Endothelial cell of umbilical vein (primary cell): ENCODE measurements around the gene CARD14. TPM values are rescaled to one million over a fixed set of nuclear protein-coding genes. Genes with fewer than 3 reads are reported as not detected.
"Not testable (repeated sequence)": the region's sequence is repeated elsewhere in the genome, so short reads cannot be mapped to it uniquely, and the experiment has no call there.

Experiments used
- BruUV-seq: library from RNA; stranded (reverse); fragments of 400-500 nt; replicated peaks from 2 replicates; lab custom pipeline; 2021; lab: Mats Ljungman, UMichigan
- CTCF ChIA-PET: fragments of 300-600, 350-600 bp; sonication (Branson Sonifier 250); formaldehyde crosslinking; loops from one replicate; lab custom pipeline; 2021; ENCODE audit warnings: antibody characterized with exemption, inconsistent platforms; lab: Charles Lee
- POLR2A ChIA-PET: fragments of 300-600, 350-600 bp; sonication (Branson Sonifier 250); formaldehyde crosslinking; loops from one replicate; lab custom pipeline; 2021; ENCODE audit warnings: antibody characterized with exemption, inconsistent platforms; lab: Charles Lee
- DNase-seq: peaks from one replicate; pipeline ENCODE4 v3.0.0-alpha.2; 2011; ENCODE audit warnings: low read depth, low spot score
- FAIRE-seq: peaks from 2 replicates; lab custom pipeline; 2011; peaks lifted over from hg19 to GRCh38; lab: Jason Lieb, UNC
- H2AFZ ChIP-seq: 2 replicates; pipeline ENCODE4 v1.6.0; 2012; ENCODE audit warnings: low read depth, low read length, control low read depth, inconsistent platforms
- H3K27ac ChIP-seq: 2 replicates; pipeline ENCODE4 v1.5.1; 2011; ENCODE audit warnings: low read depth, mild to moderate bottlenecking, control low read depth, low read length, moderate library complexity; ENCODE audit not compliant: insufficient read depth
- H3K27me3 ChIP-seq, 2 experiments: 2 replicates each; pipeline versions ENCODE4 v1.6.0 to v1.6.1; 2011; ENCODE audit warnings: low read length in 2 of 2, mixed read lengths in 1 of 2; ENCODE audit not compliant: control insufficient read depth in 2 of 2, insufficient read depth in 2 of 2
- H3K36me3 ChIP-seq, 2 experiments: 2 replicates in 1 of 2; 3 replicates in 1 of 2; pipeline ENCODE4 v1.5.1; 2011; ENCODE audit warnings: low read length in 2 of 2, mild to moderate bottlenecking in 1 of 2, moderate library complexity in 1 of 2; ENCODE audit not compliant: control insufficient read depth in 2 of 2, insufficient read depth in 2 of 2; ENCODE audit errors: extremely low read depth in 1 of 2
- H3K4me1 ChIP-seq: 3 replicates; pipeline ENCODE4 v1.5.1; 2011; ENCODE audit warnings: mild to moderate bottlenecking, low read length; ENCODE audit not compliant: control insufficient read depth, insufficient read depth; ENCODE audit errors: extremely low read depth
- H3K4me2 ChIP-seq: 2 replicates; pipeline ENCODE4 v1.6.1; 2011; ENCODE audit warnings: low read length, control low read depth, mixed read lengths; ENCODE audit not compliant: insufficient read depth
- H3K4me3 ChIP-seq, 3 experiments: fragments of 200-600 bp in 1 of 3; sonication (generic), shearing (Covaris generic) in 1 of 3; replicated peaks in 1 of 3; 2 replicates each; pipeline ENCODE4 v1.5.1; 2011 to 2016; ENCODE audit warnings: control low read depth in 3 of 3, low read length in 3 of 3, mild to moderate bottlenecking in 2 of 3, inconsistent platforms in 1 of 3, low read depth in 1 of 3, moderate library complexity in 1 of 3; ENCODE audit not compliant: insufficient read depth in 1 of 3
- H3K79me2 ChIP-seq: 2 replicates; pipeline ENCODE4 v1.6.0; 2012; ENCODE audit warnings: low read length, inconsistent platforms; ENCODE audit not compliant: control insufficient read depth, insufficient read depth
- H3K9ac ChIP-seq: replicated peaks from 2 replicates; pipeline ENCODE3; 2011; ENCODE audit warnings: low read length, control low read depth; ENCODE audit not compliant: insufficient read depth; ENCODE audit errors: extremely low read depth
- H3K9me1 ChIP-seq: replicated peaks from 3 replicates; pipeline ENCODE4 v1.6.0; 2011; ENCODE audit warnings: mild to moderate bottlenecking, low read length; ENCODE audit not compliant: control insufficient read depth, insufficient read depth; ENCODE audit errors: extremely low read depth
- H3K9me3 ChIP-seq: replicated peaks from 2 replicates; pipeline ENCODE4 v1.5.1; 2012; ENCODE audit warnings: low read length, inconsistent platforms; ENCODE audit not compliant: control insufficient read depth, insufficient read depth
- H4K20me1 ChIP-seq: replicated peaks from 2 replicates; pipeline ENCODE3; 2011; ENCODE audit warnings: mild to moderate bottlenecking, low read length; ENCODE audit not compliant: control insufficient read depth, insufficient read depth; ENCODE audit errors: extremely low read depth
- JUN ChIP-seq: IDR thresholded peaks from 2 replicates; pipeline ENCODE4 v1.6.1; 2011; ENCODE audit warnings: borderline replicate concordance, low read depth; ENCODE audit not compliant: insufficient read length, insufficient read depth
- MAX ChIP-seq: IDR thresholded peaks from 2 replicates; pipeline ENCODE4 v1.6.1; 2011; ENCODE audit not compliant: insufficient read depth, insufficient read length
- MYC ChIP-seq: IDR thresholded peaks from one replicate; pipeline ENCODE4 v1.6.1; 2011; ENCODE audit warnings: mild to moderate bottlenecking, low read depth, low read length
- dilution Hi-C: fragments of 300-500 bp; cut with MboI; formaldehyde crosslinking; loops from one replicate; pipeline ENCODE4 v1.15.0; 2019; ENCODE audit warnings: low sequenced_read_pairs; ENCODE audit not compliant: extremely low pct_ligation_motif_present
- intact Hi-C: fragments of 100-400 bp; cut with micrococcal nuclease; formaldehyde crosslinking; loops from one replicate; pipeline ENCODE4 v1.10.0; 2022
- polyA plus RNA-seq, 4 experiments: library from polyadenylated mRNA; depleted of rRNA in 3 of 4; stranded (reverse) in 3 of 4; unstranded in 1 of 4; fragments of >200 nt; gene quantifications; 2 replicates each; pipeline versions ENCODE4 v1.2.1 to v1.2.3, GENCODE V29; 2011 to 2012; ENCODE audit warnings: missing spikeins in 1 of 4
- total RNA-seq: library from RNA; stranded (reverse); gene quantifications from 2 replicates; pipeline ENCODE4 v1.2.3, GENCODE V29; 2021

The CARD14 gene
- total and polyA plus RNA-seq, 2 donors (not counting 3 experiments of a cell fraction or from before 2014, with no cell fraction given), result not detected

DNA sequence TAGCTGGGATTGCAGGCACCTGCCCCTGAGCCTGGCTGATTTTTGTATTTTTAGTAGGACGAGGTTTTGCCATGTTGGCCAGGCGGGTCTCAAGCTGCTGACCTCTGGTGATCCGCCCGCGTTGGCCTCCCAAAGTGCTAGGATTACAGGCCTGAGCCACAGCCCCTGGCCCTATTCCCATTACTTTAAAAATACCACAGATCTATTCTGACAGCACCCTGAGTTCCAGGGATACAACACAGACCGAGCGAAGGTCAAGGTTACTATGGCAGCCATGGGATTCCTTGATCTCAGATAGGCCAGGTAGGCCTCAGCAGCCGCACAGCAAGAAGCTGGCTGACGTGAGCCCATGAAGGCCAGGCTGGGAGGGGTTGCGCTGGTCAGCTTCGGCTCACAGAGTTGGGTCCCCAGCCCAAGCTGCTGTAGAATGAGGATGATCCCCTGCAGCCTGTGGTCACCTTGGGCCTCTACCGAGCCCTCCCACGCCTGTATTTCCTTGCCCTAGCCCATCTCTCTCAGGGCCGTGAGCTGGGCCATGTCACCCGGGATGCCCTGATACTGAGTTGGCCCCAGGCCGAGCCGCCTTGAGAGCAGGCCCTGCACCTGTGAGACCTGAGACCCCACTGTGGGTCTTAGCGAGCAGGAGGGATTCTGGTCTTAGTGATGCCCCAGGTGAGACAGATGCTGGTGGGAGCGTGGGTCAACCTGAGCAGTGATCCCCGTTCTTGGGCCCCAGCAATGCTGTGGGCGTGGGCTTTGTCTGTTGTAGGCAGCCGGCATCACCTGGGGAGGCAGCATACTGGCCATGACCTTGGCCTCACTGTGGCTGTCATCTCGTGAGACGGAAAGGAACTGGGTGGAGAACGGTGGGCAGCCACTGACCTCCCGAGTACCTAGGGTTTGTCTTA, 74.0 kb downstream of the CARD14 start:
- no peak for DNase-seq
- no TSS peak for BruUV-seq
- CTCF ChIA-PET, result no interaction called here

DNA sequence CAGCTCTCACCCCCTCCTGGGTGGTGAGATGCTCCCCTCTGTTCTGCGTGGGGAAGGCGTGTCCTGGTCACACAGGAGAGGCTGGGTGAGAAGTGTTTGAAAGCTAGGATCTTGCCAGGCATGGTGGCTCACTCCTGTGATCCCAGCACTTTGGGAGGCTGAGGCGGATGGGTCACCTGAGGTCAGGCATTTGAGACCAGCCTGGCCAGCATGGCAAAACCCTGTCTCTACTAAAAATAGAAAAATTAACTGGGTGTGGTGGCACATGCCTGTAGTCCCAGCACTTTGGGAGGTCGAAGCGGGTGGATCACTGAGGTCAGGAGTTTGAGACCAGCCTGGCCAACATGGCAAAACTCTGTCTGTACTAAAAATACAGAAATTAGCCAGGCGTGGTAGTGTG, 74.6 kb downstream of the CARD14 start:
- H3K9me3 ChIP-seq, H3K9me1 ChIP-seq, H3K27ac ChIP-seq, H3K27me3 ChIP-seq, H3K79me2 ChIP-seq, FAIRE-seq, H3K4me2 ChIP-seq, H3K4me1 ChIP-seq, BruUV-seq, DNase-seq, H4K20me1 ChIP-seq, CTCF ChIA-PET, H3K4me3 ChIP-seq, intact Hi-C loops, H3K9ac ChIP-seq, POLR2A ChIA-PET, H2AFZ ChIP-seq, dilution Hi-C loops: not testable (repeated sequence)
- peaks cover 0 to 17% of the 10 kb centered on the region in 2 experiments for H3K36me3 ChIP-seq

More for the DNA sequence above, 74.0 kb downstream of the CARD14 start:
- Histone ChIP-seq H3K4me1 (no peaks in the 10 kb centered on the region), H3K27ac (no peak overlapping the region), H3K79me2 (no peaks in the 10 kb centered on the region), H3K9ac (no peak overlapping the region), H3K9me1 (no peaks in the 10 kb centered on the region), H4K20me1 (no peaks in the 10 kb centered on the region), H3K4me3 (no peak overlapping the region), H3K36me3 (peaks cover 0 to 17% of the 10 kb centered on the region in 2 experiments), H3K27me3 (no peaks in the 10 kb centered on the region), H3K4me2 (no peak overlapping the region), H2AFZ (no peak overlapping the region), H3K9me3 (no peaks in the 10 kb centered on the region)
- POLR2A ChIA-PET, result no interaction called here
- no peak for TF ChIP-seq MYC
- no peak for TF ChIP-seq MAX
- TF ChIP-seq JUN, result no peak
- intact Hi-C loops (no loop called here), dilution Hi-C loops (no loop called here)
- no peak for FAIRE-seq
